Measurements from ENCODE around the gene RBBP4.
"Not testable (repeated sequence)": the region's sequence is repeated elsewhere in the genome, so short reads cannot be mapped to it uniquely, and the experiment has no call there.

RBBP4 gene

GRCh38 chr1:32679993-32680392 is 29.0 kb downstream of the RBBP4 start:
- not testable (repeated sequence) for H3K27me3 ChIP-seq (ENCODE audit: low read depth, low read length); H3K4me3 ChIP-seq (ENCODE audit: low read depth in 1 of 2, low read length in 2 of 2); H3K9me3 ChIP-seq (ENCODE audit: control insufficient read depth in 1 of 2, low read length in 2 of 2); H3K27ac ChIP-seq (ENCODE audit: low read length)
- Histone ChIP-seq H3K36me3 (ENCODE audit: control insufficient read depth in 1 of 2, insufficient read depth in 2 of 2, low read length in 2 of 2) (peaks cover 21 to 66% of the 10 kb centered on the region in 2 donors), H3K4me1 (ENCODE audit: control insufficient read depth in 1 of 2, insufficient read depth in 2 of 2, low read length in 2 of 2) (peaks cover 0 to 14% of the 10 kb centered on the region in 2 donors)

- Histone ChIP-seq H3K36me3 (ENCODE audit: control insufficient read depth in 1 of 2, insufficient read depth in 2 of 2, low read length in 2 of 2) (peaks cover 28 to 69% of the 10 kb centered on the region in 2 donors), H3K27ac (ENCODE audit: low read length) (no peak overlapping the region), H3K9me3 (ENCODE audit: control insufficient read depth in 1 of 2, low read length in 2 of 2) (no peaks in the 10 kb centered on the region), H3K4me1 (ENCODE audit: control insufficient read depth in 1 of 2, insufficient read depth in 2 of 2, low read length in 2 of 2) (peaks cover 6 to 14% of the 10 kb centered on the region in 2 donors), H3K4me3 (ENCODE audit: low read depth in 1 of 2, low read length in 2 of 2) (no peak overlapping the region), H3K27me3 (ENCODE audit: low read depth, low read length) (no peaks in the 10 kb centered on the region)
Observed at GRCh38 chr1:32680642-32681041, 29.6 kb downstream of the RBBP4 start.

- Histone ChIP-seq H3K4me3 (ENCODE audit: low read depth in 1 of 2, low read length in 2 of 2) (no peak overlapping the region), H3K27me3 (ENCODE audit: low read depth, low read length) (no peaks in the 10 kb centered on the region), H3K36me3 (ENCODE audit: control insufficient read depth in 1 of 2, insufficient read depth in 2 of 2, low read length in 2 of 2) (peaks cover 36 to 67% of the 10 kb centered on the region in 2 donors), H3K4me1 (ENCODE audit: control insufficient read depth in 1 of 2, insufficient read depth in 2 of 2, low read length in 2 of 2) (peaks cover 6 to 14% of the 10 kb centered on the region in 2 donors), H3K27ac (ENCODE audit: low read length) (no peak overlapping the region), H3K9me3 (ENCODE audit: control insufficient read depth in 1 of 2, low read length in 2 of 2) (no peaks in the 10 kb centered on the region)
Observed at GRCh38 chr1:32681509-32681908, 30.5 kb downstream of the RBBP4 start.

- H3K4me1 ChIP-seq (ENCODE audit: control insufficient read depth in 1 of 2, insufficient read depth in 2 of 2, low read length in 2 of 2), result peaks cover 6 to 14% of the 10 kb centered on the region in 2 donors
- no peaks in the 10 kb centered on the region for H3K9me3 ChIP-seq (ENCODE audit: control insufficient read depth in 1 of 2, low read length in 2 of 2)
- H3K27me3 ChIP-seq (ENCODE audit: low read depth, low read length), result no peaks in the 10 kb centered on the region
- no peak overlapping the region for H3K27ac ChIP-seq (ENCODE audit: low read length)
- peaks cover 35 to 62% of the 10 kb centered on the region in 2 donors for H3K36me3 ChIP-seq (ENCODE audit: control insufficient read depth in 1 of 2, insufficient read depth in 2 of 2, low read length in 2 of 2)
- H3K4me3 ChIP-seq (ENCODE audit: low read depth in 1 of 2, low read length in 2 of 2), result no peak overlapping the region
Observed at GRCh38 chr1:32681999-32682398, 31.0 kb downstream of the RBBP4 start.

- Histone ChIP-seq H3K27me3 (ENCODE audit: low read depth, low read length) (no peaks in the 10 kb centered on the region), H3K36me3 (ENCODE audit: control insufficient read depth in 1 of 2, insufficient read depth in 2 of 2, low read length in 2 of 2) (peaks cover 26 to 51% of the 10 kb centered on the region in 2 donors), H3K9me3 (ENCODE audit: control insufficient read depth in 1 of 2, low read length in 2 of 2) (no peaks in the 10 kb centered on the region), H3K4me3 (ENCODE audit: low read depth in 1 of 2, low read length in 2 of 2) (no peak overlapping the region), H3K27ac (ENCODE audit: low read length) (peak overlapping the region; percentile 14), H3K4me1 (ENCODE audit: control insufficient read depth in 1 of 2, insufficient read depth in 2 of 2, low read length in 2 of 2) (peaks cover 6 to 14% of the 10 kb centered on the region in 2 donors)
Observed at GRCh38 chr1:32683397-32683796, 32.4 kb downstream of the RBBP4 start.

- Histone ChIP-seq H3K9me3 (ENCODE audit: control insufficient read depth in 1 of 2, low read length in 2 of 2) (no peaks in the 10 kb centered on the region), H3K4me3 (ENCODE audit: low read depth in 1 of 2, low read length in 2 of 2) (no peak overlapping the region), H3K27ac (ENCODE audit: low read length) (peak overlapping the region; percentile 14), H3K4me1 (ENCODE audit: control insufficient read depth in 1 of 2, insufficient read depth in 2 of 2, low read length in 2 of 2) (peaks cover 6 to 14% of the 10 kb centered on the region in 2 donors), H3K27me3 (ENCODE audit: low read depth, low read length) (no peaks in the 10 kb centered on the region), H3K36me3 (ENCODE audit: control insufficient read depth in 1 of 2, insufficient read depth in 2 of 2, low read length in 2 of 2) (peaks cover 26 to 44% of the 10 kb centered on the region in 2 donors)
Observed at GRCh38 chr1:32684167-32684811, 33.3 kb downstream of the RBBP4 start.

- Histone ChIP-seq H3K27me3 (ENCODE audit: low read depth, low read length) (no peaks in the 10 kb centered on the region), H3K27ac (ENCODE audit: low read length) (no peak overlapping the region), H3K4me3 (ENCODE audit: low read depth in 1 of 2, low read length in 2 of 2) (no peak overlapping the region), H3K36me3 (ENCODE audit: control insufficient read depth in 1 of 2, insufficient read depth in 2 of 2, low read length in 2 of 2) (peaks cover 26 to 40% of the 10 kb centered on the region in 2 donors), H3K4me1 (ENCODE audit: control insufficient read depth in 1 of 2, insufficient read depth in 2 of 2, low read length in 2 of 2) (peaks cover 6 to 14% of the 10 kb centered on the region in 2 donors), H3K9me3 (ENCODE audit: control insufficient read depth in 1 of 2, low read length in 2 of 2) (no peaks in the 10 kb centered on the region)
Observed at GRCh38 chr1:32685498-32685897, 34.5 kb downstream of the RBBP4 start.

- Histone ChIP-seq H3K4me3 (ENCODE audit: low read depth in 1 of 2, low read length in 2 of 2) (no peak overlapping the region), H3K27me3 (ENCODE audit: low read depth, low read length) (no peaks in the 10 kb centered on the region), H3K9me3 (ENCODE audit: control insufficient read depth in 1 of 2, low read length in 2 of 2) (no peaks in the 10 kb centered on the region), H3K27ac (ENCODE audit: low read length) (no peak overlapping the region), H3K36me3 (ENCODE audit: control insufficient read depth in 1 of 2, insufficient read depth in 2 of 2, low read length in 2 of 2) (peaks cover 23 to 32% of the 10 kb centered on the region in 2 donors), H3K4me1 (ENCODE audit: control insufficient read depth in 1 of 2, insufficient read depth in 2 of 2, low read length in 2 of 2) (peaks cover 6 to 13% of the 10 kb centered on the region in 2 donors)
Observed at GRCh38 chr1:32686387-32686786, 35.4 kb downstream of the RBBP4 start.

GRCh38 chr1:32693455-32694174 is 42.6 kb downstream of the RBBP4 start:
- Histone ChIP-seq H3K27ac (ENCODE audit: low read length) (peak overlapping the region; percentile 49), H3K4me3 (ENCODE audit: low read depth in 1 of 2, low read length in 2 of 2) (no peak overlapping the region), H3K27me3 (ENCODE audit: low read depth, low read length) (no peaks in the 10 kb centered on the region), H3K36me3 (ENCODE audit: control insufficient read depth in 1 of 2, insufficient read depth in 2 of 2, low read length in 2 of 2) (peaks cover 3 to 6% of the 10 kb centered on the region in 2 donors), H3K4me1 (ENCODE audit: control insufficient read depth in 1 of 2, insufficient read depth in 2 of 2, low read length in 2 of 2) (peaks cover 3 to 6% of the 10 kb centered on the region in 2 donors), H3K9me3 (ENCODE audit: control insufficient read depth in 1 of 2, low read length in 2 of 2) (no peaks in the 10 kb centered on the region)

GRCh38 chr1:32695098-32695904 is 44.3 kb downstream of the RBBP4 start:
- H3K4me3 ChIP-seq (ENCODE audit: low read depth in 1 of 2, low read length in 2 of 2), result no peak overlapping the region
- no peaks in the 10 kb centered on the region for H3K27me3 ChIP-seq (ENCODE audit: low read depth, low read length)
- H3K36me3 ChIP-seq (ENCODE audit: control insufficient read depth in 1 of 2, insufficient read depth in 2 of 2, low read length in 2 of 2), result peaks cover 3 to 6% of the 10 kb centered on the region in 2 donors
- H3K4me1 ChIP-seq (ENCODE audit: control insufficient read depth in 1 of 2, insufficient read depth in 2 of 2, low read length in 2 of 2), result peaks cover 3 to 6% of the 10 kb centered on the region in 2 donors
- no peaks in the 10 kb centered on the region for H3K9me3 ChIP-seq (ENCODE audit: control insufficient read depth in 1 of 2, low read length in 2 of 2)
- H3K27ac ChIP-seq (ENCODE audit: low read length), result peak overlapping the region; percentile 39

GRCh38 chr1:32696041-32696440 is 45.0 kb downstream of the RBBP4 start:
- Histone ChIP-seq H3K4me1 (ENCODE audit: control insufficient read depth in 1 of 2, insufficient read depth in 2 of 2, low read length in 2 of 2) (peaks cover 3 to 6% of the 10 kb centered on the region in 2 donors), H3K9me3 (ENCODE audit: control insufficient read depth in 1 of 2, low read length in 2 of 2) (no peaks in the 10 kb centered on the region), H3K4me3 (ENCODE audit: low read depth in 1 of 2, low read length in 2 of 2) (no peak overlapping the region), H3K36me3 (ENCODE audit: control insufficient read depth in 1 of 2, insufficient read depth in 2 of 2, low read length in 2 of 2) (peaks cover 3 to 6% of the 10 kb centered on the region in 2 donors), H3K27ac (ENCODE audit: low read length) (no peak overlapping the region), H3K27me3 (ENCODE audit: low read depth, low read length) (no peaks in the 10 kb centered on the region)
